ENCODE results near the gene DEDD2. TPM values are rescaled to one million over a fixed set of nuclear protein-coding genes. Genes with fewer than 3 reads are reported as not detected.

DEDD2 gene
- total and polyA plus RNA-seq, 7 donors = 28.5 to 87.6 (median 41.3) TPM

- H3K27ac ChIP-seq = peak overlapping the region in 3 of 4 donors; percentile 42 to 53 (median 47)
- intact Hi-C loops (cut with DNase I) = no loop called here
Observed at GRCh38 chr19:42176649-42176989, 40.9 kb downstream of the DEDD2 start.

DNA sequence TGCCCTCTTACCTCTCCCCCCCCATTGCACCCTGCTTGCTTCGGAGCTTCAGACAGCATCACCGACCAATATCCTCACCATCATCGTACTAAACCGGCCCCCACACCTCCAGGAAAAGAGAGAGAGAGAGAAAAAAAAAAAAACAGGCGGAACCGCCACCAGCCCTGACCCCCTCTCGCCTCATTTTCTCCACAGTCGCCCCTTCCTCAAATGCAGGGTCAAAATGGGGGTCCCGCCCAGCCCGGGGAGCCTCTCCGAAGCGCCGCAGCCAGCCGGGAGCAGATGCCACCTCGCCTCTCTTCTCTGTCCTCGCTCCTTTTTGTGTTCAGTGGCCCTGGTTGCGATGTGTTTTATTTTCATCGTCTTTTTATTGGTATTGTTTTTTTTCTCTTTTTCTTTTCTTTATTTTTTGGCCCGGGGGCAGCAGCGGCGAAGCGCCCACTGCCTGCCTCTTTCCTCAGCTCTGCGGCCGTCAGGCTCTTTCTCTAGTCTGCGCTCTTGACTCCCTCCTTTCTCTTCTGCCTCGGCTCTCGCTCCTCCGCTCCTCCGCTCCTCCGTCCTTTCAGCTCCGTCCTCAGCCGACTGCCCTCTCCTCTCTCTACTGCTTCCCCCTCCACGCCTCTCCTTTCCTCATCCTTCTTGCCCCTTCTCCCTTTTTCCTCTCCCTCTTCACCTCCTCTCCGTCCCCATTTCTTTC is 41.4 kb downstream of the DEDD2 start:
- H3K27me3 ChIP-seq = peaks cover 22 to 78% (median 42%) of the 10 kb centered on the region in 3 donors
- H3K4me3 ChIP-seq = peak overlapping the region; percentile 17 to 55 (median 50)
- no peak for DNase-seq
- no peaks in the 10 kb centered on the region for H3K36me3 ChIP-seq
- WGBS, 2 donors = 2% methylated on average over 34 of the region's 34 CpGs
- peaks cover 0 to 21% (median 15%) of the 10 kb centered on the region in 4 donors for H3K4me1 ChIP-seq
- intact Hi-C loops (cut with DNase I) = no loop called here
- H3K9me3 ChIP-seq = no peaks in the 10 kb centered on the region
- H3K27ac ChIP-seq = peak overlapping the region in 3 of 4 donors; percentile 42 to 53 (median 47)
- no peak for TF ChIP-seq POLR2A (IDR thresholded peaks at IDR 0.05)
- no peak for TF ChIP-seq POLR2AphosphoS5 (IDR thresholded peaks at IDR 0.05)
- TF ChIP-seq, protein P1, sequence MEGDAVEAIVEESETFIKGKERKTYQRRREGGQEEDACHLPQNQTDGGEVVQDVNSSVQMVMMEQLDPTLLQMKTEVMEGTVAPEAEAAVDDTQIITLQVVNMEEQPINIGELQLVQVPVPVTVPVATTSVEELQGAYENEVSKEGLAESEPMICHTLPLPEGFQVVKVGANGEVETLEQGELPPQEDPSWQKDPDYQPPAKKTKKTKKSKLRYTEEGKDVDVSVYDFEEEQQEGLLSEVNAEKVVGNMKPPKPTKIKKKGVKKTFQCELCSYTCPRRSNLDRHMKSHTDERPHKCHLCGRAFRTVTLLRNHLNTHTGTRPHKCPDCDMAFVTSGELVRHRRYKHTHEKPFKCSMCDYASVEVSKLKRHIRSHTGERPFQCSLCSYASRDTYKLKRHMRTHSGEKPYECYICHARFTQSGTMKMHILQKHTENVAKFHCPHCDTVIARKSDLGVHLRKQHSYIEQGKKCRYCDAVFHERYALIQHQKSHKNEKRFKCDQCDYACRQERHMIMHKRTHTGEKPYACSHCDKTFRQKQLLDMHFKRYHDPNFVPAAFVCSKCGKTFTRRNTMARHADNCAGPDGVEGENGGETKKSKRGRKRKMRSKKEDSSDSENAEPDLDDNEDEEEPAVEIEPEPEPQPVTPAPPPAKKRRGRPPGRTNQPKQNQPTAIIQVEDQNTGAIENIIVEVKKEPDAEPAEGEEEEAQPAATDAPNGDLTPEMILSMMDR (IDR thresholded peaks at IDR 0.05) = no peak
- no peak for TF ChIP-seq EP300 (IDR thresholded peaks at IDR 0.05)

More at GRCh38 chr19:42176649-42176989, 40.9 kb downstream of the DEDD2 start:
- H3K4me3 ChIP-seq = peak overlapping the region; percentile 17 to 55 (median 50)
- H3K9me3 ChIP-seq = no peaks in the 10 kb centered on the region
- peaks cover 0 to 21% (median 15%) of the 10 kb centered on the region in 4 donors for H3K4me1 ChIP-seq
- peaks cover 24 to 82% (median 47%) of the 10 kb centered on the region in 3 donors for H3K27me3 ChIP-seq
- H3K36me3 ChIP-seq = no peaks in the 10 kb centered on the region
- TF ChIP-seq POLR2A (IDR thresholded peaks at IDR 0.05) = no peak
- DNase-seq = no peak
- WGBS, 2 donors = 1% methylated on average over 31 of the region's 31 CpGs

DNA sequence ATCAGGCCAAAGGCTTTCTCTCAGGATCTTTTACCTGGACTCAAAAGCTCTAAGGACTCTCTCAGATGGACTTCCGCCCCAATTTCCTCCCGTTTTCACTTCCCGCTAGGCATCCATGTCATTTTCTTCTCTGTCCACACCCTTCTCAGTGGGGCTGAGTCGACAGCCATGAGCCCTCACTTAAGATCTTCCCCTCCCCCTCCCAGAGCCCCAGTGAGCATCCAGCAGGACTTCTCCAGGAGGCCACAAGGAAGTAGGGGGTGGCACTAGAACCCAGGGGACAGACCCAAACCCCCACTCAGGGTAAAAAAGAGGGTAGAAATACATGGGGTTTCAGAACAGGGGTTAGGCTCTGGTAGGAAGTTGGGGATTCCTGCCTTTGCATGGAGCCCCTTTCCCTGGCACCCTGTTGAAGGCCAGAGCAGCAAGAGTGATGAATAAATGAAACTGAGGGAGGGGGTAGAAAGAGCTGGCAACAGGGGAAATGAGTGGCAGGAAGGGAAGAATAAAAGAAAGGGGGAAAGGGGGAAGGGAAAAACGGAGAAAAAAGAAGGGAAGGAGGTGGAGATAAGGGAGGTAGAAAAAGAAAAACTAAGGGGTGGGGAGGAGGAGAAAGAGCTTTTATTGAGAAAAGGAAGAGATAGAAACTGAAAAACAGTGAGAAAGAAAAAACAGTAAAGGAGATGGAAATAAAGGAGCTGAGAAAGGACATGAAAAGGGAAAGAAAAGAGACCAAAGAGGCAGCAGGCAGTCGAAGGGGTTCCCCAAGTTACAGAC is 42.3 kb downstream of the DEDD2 start:
- intact Hi-C loops (cut with DNase I) = no loop called here
- H3K4me3 ChIP-seq = no peak overlapping the region
- H3K36me3 ChIP-seq = no peaks in the 10 kb centered on the region
- H3K9me3 ChIP-seq = no peaks in the 10 kb centered on the region
- 43 to 56% methylated on average over 6 of the region's 6 CpGs for WGBS, 2 donors
- peaks cover 19 to 76% (median 33%) of the 10 kb centered on the region in 3 donors for H3K27me3 ChIP-seq
- TF ChIP-seq EP300 (IDR thresholded peaks at IDR 0.05) (no peak), POLR2A (IDR thresholded peaks at IDR 0.05) (no peak), POLR2AphosphoS5 (IDR thresholded peaks at IDR 0.05) (no peak)
- TF ChIP-seq, protein P1 (IDR thresholded peaks at IDR 0.05) = no peak
- no peak overlapping the region for H3K27ac ChIP-seq
- peaks cover 0 to 21% (median 15%) of the 10 kb centered on the region in 4 donors for H3K4me1 ChIP-seq
- DNase-seq = no peak

DNA sequence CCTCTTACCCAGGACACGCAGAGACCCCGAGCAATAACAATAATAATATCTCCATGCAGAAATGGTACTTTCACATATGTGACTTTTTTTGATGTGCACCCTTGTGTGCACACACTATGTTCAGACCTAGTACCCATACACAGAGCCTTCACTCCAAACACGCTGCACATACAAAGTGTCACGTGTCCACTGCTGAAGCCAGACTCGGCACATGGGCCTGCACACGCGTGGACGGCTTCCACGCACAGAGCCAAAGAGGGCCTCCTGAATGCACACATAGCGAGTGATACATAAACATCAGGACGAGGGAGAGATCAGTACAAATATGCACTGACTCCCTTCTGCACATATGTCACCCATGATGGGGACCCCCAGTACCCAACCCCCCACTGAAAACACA is 43.3 kb downstream of the DEDD2 start:
- intact Hi-C loops (cut with DNase I) = no loop called here
- no peak overlapping the region for H3K4me3 ChIP-seq
- H3K36me3 ChIP-seq = no peaks in the 10 kb centered on the region
- DNase-seq = no peak
- H3K27ac ChIP-seq = no peak overlapping the region
- no peaks in the 10 kb centered on the region for H3K9me3 ChIP-seq
- peaks cover 9 to 75% (median 23%) of the 10 kb centered on the region in 3 donors for H3K27me3 ChIP-seq
- H3K4me1 ChIP-seq = peaks cover 0 to 21% (median 15%) of the 10 kb centered on the region in 4 donors
- WGBS, 2 donors = 91 to 92% methylated on average over 11 of the region's 11 CpGs
- TF ChIP-seq EP300 (IDR thresholded peaks at IDR 0.05) (no peak), POLR2A (IDR thresholded peaks at IDR 0.05) (no peak), POLR2AphosphoS5 (IDR thresholded peaks at IDR 0.05) (no peak)
- TF ChIP-seq, protein P1 (IDR thresholded peaks at IDR 0.05) = no peak

DNA sequence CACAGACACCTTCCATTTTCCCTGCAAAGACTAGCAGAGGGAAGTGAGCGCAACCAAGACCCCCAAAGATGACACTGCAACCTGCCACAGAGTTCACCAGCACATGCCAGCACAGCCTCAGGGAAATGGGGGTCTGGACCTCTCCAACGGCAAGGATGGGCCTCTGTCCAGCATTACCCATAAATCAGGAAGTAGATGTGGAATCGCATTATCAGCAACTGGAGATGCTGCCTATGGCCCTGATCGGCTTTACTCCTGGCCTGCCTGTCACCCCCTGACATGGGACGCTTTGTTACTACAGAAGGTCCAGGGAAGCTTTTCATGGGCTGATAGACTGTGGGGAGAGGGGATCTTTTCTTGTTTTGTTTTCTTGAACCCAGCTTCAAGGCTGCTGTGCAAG is 43.8 kb downstream of the DEDD2 start:
- 81 to 84% methylated on average over 5 of the region's 5 CpGs for WGBS, 2 donors
- Histone ChIP-seq H3K27me3 (peaks cover 7 to 73% (median 20%) of the 10 kb centered on the region in 3 donors), H3K27ac (no peak overlapping the region), H3K4me3 (no peak overlapping the region), H3K4me1 (peaks cover 0 to 21% (median 15%) of the 10 kb centered on the region in 4 donors), H3K36me3 (no peaks in the 10 kb centered on the region), H3K9me3 (no peaks in the 10 kb centered on the region)
- TF ChIP-seq EP300 (IDR thresholded peaks at IDR 0.05) (no peak), POLR2A (IDR thresholded peaks at IDR 0.05) (no peak)
- DNase-seq = no peak
- intact Hi-C loops (cut with DNase I) = no loop called here
